Astrocyte of the spinal cord (primary cell): ENCODE measurements around the gene RASD1.

Source experiments
- DNase-seq: peaks from one replicate; pipeline ENCODE4 v3.0.0; 2011; ENCODE audit warnings: low read depth, low spot score
- H3K4me3 ChIP-seq: 2 replicates; pipeline ENCODE4 v1.5.1; 2011; ENCODE audit warnings: low read depth, mild to moderate bottlenecking, low read length, moderate library complexity
- CTCF ChIP-seq: IDR thresholded peaks from 2 replicates; pipeline ENCODE4 v1.5.1; 2012; ENCODE audit warnings: low read depth, mild to moderate bottlenecking, low read length, inconsistent platforms
- in situ Hi-C: cut with HindIII; loops from 2 replicates; pipeline ENCODE4 v1.10.0; 2017; ENCODE audit warnings: low sequenced_read_pairs

The RASD1 gene

GRCh38 chr17:17510456-17511292 lies 14.5 kb upstream of the RASD1 start:
- H3K4me3 ChIP-seq, result no peak overlapping the region

DNA sequence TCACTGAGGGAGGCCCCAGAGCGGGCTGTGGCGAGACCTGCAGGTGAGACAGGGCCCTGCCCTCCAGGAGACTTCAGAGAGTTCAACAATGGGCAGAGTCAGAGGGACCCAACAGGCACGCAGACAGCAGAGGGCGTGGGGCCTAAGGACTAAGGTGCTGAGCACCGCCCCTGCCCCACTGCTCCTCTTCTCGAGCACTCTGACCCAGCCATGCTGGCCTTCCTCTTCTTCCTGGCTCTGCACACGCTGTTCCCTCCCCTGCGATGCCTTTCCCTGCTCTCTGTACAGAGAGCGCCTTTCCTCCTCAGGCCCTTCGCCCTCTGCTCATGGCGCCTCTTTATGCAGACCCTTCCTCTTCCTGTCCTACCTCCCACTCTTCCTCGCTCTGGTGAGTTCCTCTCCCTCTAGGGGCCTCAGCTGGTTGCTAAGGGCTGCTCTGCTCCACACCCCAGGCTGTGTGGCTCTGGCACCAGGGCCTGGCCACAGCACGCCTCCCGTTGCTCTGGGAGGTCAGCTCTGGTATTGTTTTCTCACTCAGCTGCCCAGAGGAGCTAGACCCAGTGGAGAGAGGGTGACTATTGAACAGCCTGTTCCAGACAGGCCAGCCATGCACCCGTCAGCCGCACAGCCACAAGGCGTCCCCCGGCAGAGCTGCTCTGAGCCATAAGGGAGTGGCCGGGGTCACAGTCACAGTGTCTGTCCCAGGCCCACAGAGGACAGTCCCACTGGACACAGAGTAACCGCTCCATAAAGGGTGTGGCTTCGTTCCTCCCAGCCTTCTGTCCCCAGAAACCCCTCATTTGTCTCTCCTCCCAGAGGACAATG lies 13.6 kb upstream of the RASD1 start:
- H3K4me3 ChIP-seq, result no peak overlapping the region
- in situ Hi-C loops, result no loop called here
- no peak for DNase-seq
- no peak for TF ChIP-seq CTCF

More at GRCh38 chr17:17510456-17511292, 14.5 kb upstream of the RASD1 start:
- DNase-seq, result no peak
- no peak for TF ChIP-seq CTCF
- in situ Hi-C loops, result no loop called here

- DNase-seq, result no peak
Measured at GRCh38 chr17:17508646-17509591, 12.7 kb upstream of the RASD1 start.

DNA sequence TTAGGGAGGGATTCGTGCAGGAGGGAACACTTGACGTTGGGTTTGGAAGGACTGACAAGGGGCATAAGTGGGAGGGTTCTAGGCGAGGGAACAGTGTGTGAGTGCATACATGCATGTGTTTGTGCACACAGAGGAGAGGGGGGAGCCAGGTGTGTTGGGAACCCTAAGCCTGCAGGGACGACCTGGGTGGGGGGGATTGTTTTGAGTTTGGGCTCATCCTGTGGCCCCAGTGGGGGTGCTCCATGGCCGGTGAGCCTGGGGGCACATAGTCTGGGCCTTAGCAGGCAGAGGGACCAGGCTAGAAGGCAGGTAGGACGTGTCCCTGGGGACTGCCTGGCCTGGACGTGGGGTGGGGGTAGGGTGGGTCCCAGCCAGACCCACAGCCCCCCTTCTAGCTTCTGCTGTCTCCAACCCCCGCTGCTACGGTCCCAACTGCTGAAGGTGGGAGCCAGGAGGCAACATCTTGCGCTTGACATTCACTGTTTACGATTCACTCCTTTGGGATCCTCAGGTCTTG lies 11.9 kb upstream of the RASD1 start:
- DNase-seq, result no peak
- in situ Hi-C loops, result no loop called here
- no peak overlapping the region for H3K4me3 ChIP-seq
- TF ChIP-seq CTCF, result no peak

More at GRCh38 chr17:17508646-17509591, 12.7 kb upstream of the RASD1 start:
- no peak overlapping the region for H3K4me3 ChIP-seq
- no peak for TF ChIP-seq CTCF
- in situ Hi-C loops, result no loop called here

DNA sequence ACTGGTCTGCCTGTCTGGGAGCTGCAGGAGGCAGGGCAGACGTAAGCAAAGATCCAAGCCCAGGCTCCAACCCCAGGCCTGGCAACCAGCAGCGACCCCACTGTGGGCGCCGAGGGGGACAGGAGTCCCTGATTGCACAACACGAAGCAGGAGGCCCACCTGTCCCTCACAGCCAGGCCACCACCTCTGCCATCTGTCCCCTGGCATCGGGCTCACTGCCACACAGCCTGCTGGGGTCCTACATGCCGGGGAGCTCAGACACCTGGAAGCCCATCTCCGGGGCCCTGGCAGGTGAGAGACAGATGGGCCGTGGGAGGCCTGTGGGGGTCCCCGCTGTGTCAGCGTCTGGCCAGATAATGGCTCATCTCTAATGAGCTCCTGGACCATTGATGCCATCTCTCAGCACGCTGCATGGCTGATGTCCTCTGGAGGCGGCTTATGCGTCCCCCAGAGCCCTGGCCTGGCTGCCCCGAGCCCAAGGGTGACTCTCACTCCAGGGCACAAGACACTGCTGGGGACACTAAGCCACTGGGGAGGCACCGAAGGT lies 11.3 kb upstream of the RASD1 start:
- DNase-seq, result no peak
- in situ Hi-C loops, result no loop called here
- no peak for TF ChIP-seq CTCF
- no peak overlapping the region for H3K4me3 ChIP-seq
